ENCODE measurements around the gene SPEN. TPM values are rescaled to one million over a fixed set of nuclear protein-coding genes. Genes with fewer than 3 reads are reported as not detected.
A peak's percentile ranks its signal among the peaks of the same experiment; 100 is the strongest.

The SPEN gene
- polyA plus RNA-seq, 3 donors from 2014 or later = 1.2 to 46.0 (median 6.0) TPM

- DNase-seq = no peak
- peaks cover 0 to 2% (median 1%) of the 10 kb centered on the region in 3 donors for H3K27me3 Mint-ChIP-seq (ENCODE audit: low read depth in 3 of 3)
- no peak overlapping the region for H3K4me3 Mint-ChIP-seq
- H3K36me3 Mint-ChIP-seq = no peaks in the 10 kb centered on the region
- H3K9me3 Mint-ChIP-seq = no peaks in the 10 kb centered on the region
- H3K4me1 Mint-ChIP-seq = peaks cover 21 to 40% of the 10 kb centered on the region in 2 donors
- H3K27ac Mint-ChIP-seq = no peak overlapping the region
Measured at GRCh38 chr1:15856888-15857287, 9.4 kb downstream of the SPEN start.

GRCh38 chr1:15858069-15858670, 10.7 kb downstream of the SPEN start:
- no peak overlapping the region for H3K4me3 Mint-ChIP-seq
- H3K27me3 Mint-ChIP-seq (ENCODE audit: low read depth in 3 of 3) = peaks cover 0 to 2% (median 1%) of the 10 kb centered on the region in 3 donors
- peaks cover 24 to 40% of the 10 kb centered on the region in 2 donors for H3K4me1 Mint-ChIP-seq
- no peaks in the 10 kb centered on the region for H3K36me3 Mint-ChIP-seq
- DNase-seq = no peak
- peak overlapping the region in 4 of 6 donors; percentile 22 to 70 (median 44) for H3K27ac Mint-ChIP-seq
- no peaks in the 10 kb centered on the region for H3K9me3 Mint-ChIP-seq

- Mint-ChIP-seq H3K4me3 (no peak overlapping the region), H3K36me3 (no peaks in the 10 kb centered on the region), H3K27me3 (ENCODE audit: low read depth in 3 of 3) (peaks cover 0 to 2% (median 1%) of the 10 kb centered on the region in 3 donors), H3K27ac (peak overlapping the region in 2 of 6 donors; percentile 44 to 45), H3K4me1 (peaks cover 28 to 47% of the 10 kb centered on the region in 2 donors), H3K9me3 (no peaks in the 10 kb centered on the region)
- DNase-seq = no peak
Measured at GRCh38 chr1:15858672-15859372, 11.3 kb downstream of the SPEN start.

GRCh38 chr1:15863156-15863901, 15.8 kb downstream of the SPEN start:
- no peak overlapping the region for H3K4me3 Mint-ChIP-seq
- no peaks in the 10 kb centered on the region for H3K36me3 Mint-ChIP-seq
- DNase-seq = no peak
- peaks cover 43 to 69% of the 10 kb centered on the region in 2 donors for H3K4me1 Mint-ChIP-seq
- no peaks in the 10 kb centered on the region for H3K9me3 Mint-ChIP-seq
- peak overlapping the region in 2 of 6 donors; percentile 12 to 31 for H3K27ac Mint-ChIP-seq
- peaks cover 0 to 2% (median 0%) of the 10 kb centered on the region in 3 donors for H3K27me3 Mint-ChIP-seq (ENCODE audit: low read depth in 3 of 3)

GRCh38 chr1:15866721-15867201, 19.3 kb downstream of the SPEN start:
- H3K27ac Mint-ChIP-seq = peak overlapping the region in 1 of 6 donors; percentile 48
- H3K27me3 Mint-ChIP-seq (ENCODE audit: low read depth in 3 of 3) = no peaks in the 10 kb centered on the region
- H3K4me1 Mint-ChIP-seq = peaks cover 44 to 77% of the 10 kb centered on the region in 2 donors
- DNase-seq = no peak
- no peaks in the 10 kb centered on the region for H3K9me3 Mint-ChIP-seq
- H3K36me3 Mint-ChIP-seq = no peaks in the 10 kb centered on the region
- no peak overlapping the region for H3K4me3 Mint-ChIP-seq

GRCh38 chr1:15867288-15867687, 19.8 kb downstream of the SPEN start:
- no peaks in the 10 kb centered on the region for H3K9me3 Mint-ChIP-seq
- no peaks in the 10 kb centered on the region for H3K27me3 Mint-ChIP-seq (ENCODE audit: low read depth in 3 of 3)
- DNase-seq = no peak
- no peak overlapping the region for H3K4me3 Mint-ChIP-seq
- peaks cover 43 to 74% of the 10 kb centered on the region in 2 donors for H3K4me1 Mint-ChIP-seq
- H3K27ac Mint-ChIP-seq = peak overlapping the region in 3 of 6 donors; percentile 12 to 48 (median 40)
- no peaks in the 10 kb centered on the region for H3K36me3 Mint-ChIP-seq

- no peaks in the 10 kb centered on the region for H3K27me3 Mint-ChIP-seq (ENCODE audit: low read depth in 3 of 3)
- DNase-seq = no peak
- peaks cover 39 to 75% of the 10 kb centered on the region in 2 donors for H3K4me1 Mint-ChIP-seq
- no peaks in the 10 kb centered on the region for H3K9me3 Mint-ChIP-seq
- peaks cover 0 to 8% (median 4%) of the 10 kb centered on the region in 3 donors for H3K36me3 Mint-ChIP-seq
- H3K4me3 Mint-ChIP-seq = no peak overlapping the region
- peak overlapping the region in 1 of 6 donors; percentile 30 for H3K27ac Mint-ChIP-seq
Measured at GRCh38 chr1:15869413-15869812, 21.9 kb downstream of the SPEN start.

GRCh38 chr1:15870421-15870820, 22.9 kb downstream of the SPEN start:
- Mint-ChIP-seq H3K27ac (peak overlapping the region in 1 of 6 donors; percentile 9), H3K36me3 (peaks cover 0 to 8% (median 4%) of the 10 kb centered on the region in 3 donors), H3K9me3 (no peaks in the 10 kb centered on the region), H3K27me3 (ENCODE audit: low read depth in 3 of 3) (no peaks in the 10 kb centered on the region), H3K4me3 (peak overlapping the region in 1 of 5 donors; percentile 22), H3K4me1 (peaks cover 40 to 81% of the 10 kb centered on the region in 2 donors)
- DNase-seq = no peak

- Mint-ChIP-seq H3K27me3 (ENCODE audit: low read depth in 3 of 3) (no peaks in the 10 kb centered on the region), H3K9me3 (no peaks in the 10 kb centered on the region), H3K27ac (peak overlapping the region in 5 of 6 donors; percentile 7 to 83 (median 73)), H3K36me3 (peaks cover 0 to 11% (median 7%) of the 10 kb centered on the region in 3 donors), H3K4me1 (peaks cover 34 to 75% of the 10 kb centered on the region in 2 donors), H3K4me3 (no peak overlapping the region)
- DNase-seq = no peak
Measured at GRCh38 chr1:15874471-15874870, 27.0 kb downstream of the SPEN start.

GRCh38 chr1:15876357-15877055, 29.0 kb downstream of the SPEN start:
- H3K9me3 Mint-ChIP-seq = no peaks in the 10 kb centered on the region
- peak overlapping the region in 2 of 6 donors; percentile 47 to 69 for H3K27ac Mint-ChIP-seq
- H3K4me3 Mint-ChIP-seq = no peak overlapping the region
- DNase-seq = no peak
- H3K27me3 Mint-ChIP-seq (ENCODE audit: low read depth in 3 of 3) = peaks cover 0 to 3% (median 0%) of the 10 kb centered on the region in 3 donors
- H3K4me1 Mint-ChIP-seq = peaks cover 31 to 76% of the 10 kb centered on the region in 2 donors
- H3K36me3 Mint-ChIP-seq = peaks cover 0 to 11% (median 7%) of the 10 kb centered on the region in 3 donors

- H3K27me3 Mint-ChIP-seq (ENCODE audit: low read depth in 3 of 3) = peaks cover 0 to 3% (median 0%) of the 10 kb centered on the region in 3 donors
- H3K9me3 Mint-ChIP-seq = no peaks in the 10 kb centered on the region
- peaks cover 56 to 86% of the 10 kb centered on the region in 2 donors for H3K4me1 Mint-ChIP-seq
- H3K36me3 Mint-ChIP-seq = no peaks in the 10 kb centered on the region
- no peak for DNase-seq
- no peak overlapping the region for H3K4me3 Mint-ChIP-seq
- H3K27ac Mint-ChIP-seq = peak overlapping the region in 4 of 6 donors; percentile 7 to 49 (median 22)
Measured at GRCh38 chr1:15881961-15882360, 34.5 kb downstream of the SPEN start.

GRCh38 chr1:15882665-15883064, 35.2 kb downstream of the SPEN start:
- Mint-ChIP-seq H3K27me3 (ENCODE audit: low read depth in 3 of 3) (peaks cover 0 to 3% (median 0%) of the 10 kb centered on the region in 3 donors), H3K9me3 (no peaks in the 10 kb centered on the region), H3K36me3 (no peaks in the 10 kb centered on the region), H3K4me3 (peak overlapping the region in 1 of 5 donors; percentile 33), H3K27ac (peak overlapping the region in 5 of 6 donors; percentile 1 to 85 (median 63)), H3K4me1 (peaks cover 61 to 93% of the 10 kb centered on the region in 2 donors)
- no peak for DNase-seq

GRCh38 chr1:15883326-15883725, 35.8 kb downstream of the SPEN start:
- Mint-ChIP-seq H3K36me3 (no peaks in the 10 kb centered on the region), H3K4me3 (peak overlapping the region; percentile 20 to 74 (median 36)), H3K27me3 (ENCODE audit: low read depth in 3 of 3) (peaks cover 0 to 3% (median 0%) of the 10 kb centered on the region in 3 donors), H3K4me1 (peaks cover 61 to 88% of the 10 kb centered on the region in 2 donors), H3K27ac (peak overlapping the region; percentile 63 to 90 (median 82)), H3K9me3 (no peaks in the 10 kb centered on the region)
- DNase-seq = peak in 1 of 3 donors; percentile 9

Data from immature natural killer cell (primary cell).